HG02973 (cell line): ENCODE data around the gene ST6GALNAC3.

ENCODE experiments used
- ATAC-seq: cut with Tn5 transposase; IDR thresholded peaks from one replicate; pipeline ENCODE4 v1.9.1; 2021; ENCODE audit warnings: moderate library complexity; ENCODE audit not compliant: unreplicated experiment

Gene ST6GALNAC3

GRCh38 chr1:76140227-76140626, 65.7 kb downstream of the ST6GALNAC3 start:
- no peak for ATAC-seq

- ATAC-seq, result no peak
These were observed 67.4 kb downstream of the ST6GALNAC3 start for GRCh38 chr1:76141929-76142328.

DNA sequence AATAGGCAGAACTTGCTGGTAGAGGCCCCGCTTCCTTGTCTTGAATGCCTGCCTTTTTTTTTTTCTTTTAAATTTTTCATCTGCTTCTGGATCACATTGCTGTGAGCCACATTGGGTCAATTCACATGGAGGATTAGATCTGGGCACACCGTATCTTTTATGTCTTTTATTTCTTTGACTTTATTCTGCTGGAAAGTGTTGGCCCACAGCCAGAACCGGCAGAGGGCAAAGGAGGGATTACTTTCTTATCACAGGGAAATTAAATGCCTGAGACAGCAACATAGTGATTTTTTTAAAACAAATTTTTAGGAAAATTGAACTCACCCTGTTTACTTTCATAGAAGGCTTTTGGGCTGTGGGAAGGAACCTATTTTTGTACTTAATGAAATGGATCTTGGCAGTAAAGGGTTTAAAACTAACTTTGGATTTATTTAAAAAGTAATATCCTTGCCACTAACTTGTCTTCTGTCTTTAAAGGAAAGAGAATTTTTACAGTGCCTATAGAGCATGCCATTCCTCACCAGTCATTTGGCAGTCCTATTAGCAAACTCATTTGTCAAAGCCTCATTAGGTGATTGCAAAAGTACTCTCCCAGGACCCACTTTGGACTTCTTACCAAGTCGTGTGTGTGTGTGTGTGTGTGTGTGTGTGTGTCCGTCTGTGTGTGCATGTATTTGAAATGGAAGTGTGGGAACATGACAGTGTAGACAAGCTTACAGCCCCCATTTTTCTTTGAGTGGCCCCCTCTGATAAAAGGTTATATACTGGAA, 68.4 kb downstream of the ST6GALNAC3 start:
- ATAC-seq, result no peak

DNA sequence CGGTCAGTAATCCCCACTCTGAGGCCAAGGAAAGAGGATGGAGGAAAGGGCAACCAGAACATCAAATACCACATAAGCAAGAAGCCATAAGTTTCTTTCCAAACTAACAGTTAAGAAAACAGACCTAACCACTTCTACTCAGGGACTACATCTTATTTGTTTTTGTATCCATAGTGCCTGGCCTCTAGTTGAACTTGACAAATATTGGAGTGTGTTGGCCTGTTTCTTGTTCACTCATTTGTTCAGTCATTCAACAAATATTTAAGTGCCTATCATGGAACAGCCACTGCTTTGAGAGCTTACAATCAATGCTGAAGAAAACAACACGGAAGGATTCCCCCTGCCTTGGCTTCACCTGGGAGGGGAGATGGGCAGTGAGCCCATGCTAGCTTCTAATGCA, 69.7 kb downstream of the ST6GALNAC3 start:
- no peak for ATAC-seq

GRCh38 chr1:76145332-76145731, 70.8 kb downstream of the ST6GALNAC3 start:
- no peak for ATAC-seq

DNA sequence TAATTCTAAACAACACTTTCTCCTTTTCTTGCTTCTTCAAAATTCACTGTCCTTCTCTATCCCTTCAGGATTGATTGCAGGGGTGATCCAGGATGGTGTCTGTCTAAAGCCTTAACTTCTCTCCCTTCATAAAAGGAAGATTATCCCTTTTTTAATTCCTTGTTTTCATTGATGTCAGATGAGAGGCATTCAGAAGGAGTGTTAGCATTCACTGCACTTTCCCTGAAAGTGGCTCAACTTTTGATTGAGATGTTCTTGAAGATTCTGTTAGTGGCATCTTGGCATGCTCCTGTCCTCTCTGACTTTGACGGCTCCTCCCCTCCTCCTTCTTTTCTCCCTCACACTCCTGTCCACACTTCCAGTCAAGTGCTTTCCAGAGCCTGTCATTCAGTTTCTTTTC, 71.6 kb downstream of the ST6GALNAC3 start:
- no peak for ATAC-seq

DNA sequence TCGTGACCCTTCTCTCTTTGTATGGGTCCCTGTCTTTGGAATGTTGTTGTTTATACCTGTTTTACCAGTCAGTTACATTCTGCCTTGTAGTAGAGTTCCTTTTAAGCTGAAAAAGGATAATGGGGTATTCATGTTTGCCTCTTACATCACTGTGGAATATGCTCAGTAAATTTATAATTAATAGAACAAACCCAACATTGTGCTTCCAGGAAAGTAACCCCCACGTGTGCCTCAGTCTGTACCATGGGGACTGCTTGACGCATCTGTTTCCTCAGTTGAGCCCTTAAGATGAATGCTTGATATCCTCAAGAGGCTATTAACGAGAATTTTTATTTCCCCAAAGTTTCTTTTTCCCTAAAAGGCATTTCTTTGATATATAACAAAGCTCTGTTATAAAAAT, 73.4 kb downstream of the ST6GALNAC3 start:
- ATAC-seq, result no peak

- no peak for ATAC-seq
These were observed 73.9 kb downstream of the ST6GALNAC3 start for GRCh38 chr1:76148460-76148859.

GRCh38 chr1:76153841-76154205, 79.3 kb downstream of the ST6GALNAC3 start:
- ATAC-seq, result no peak

- peak; percentile 96 for ATAC-seq
These were observed 79.8 kb downstream of the ST6GALNAC3 start for GRCh38 chr1:76154206-76154956.

DNA sequence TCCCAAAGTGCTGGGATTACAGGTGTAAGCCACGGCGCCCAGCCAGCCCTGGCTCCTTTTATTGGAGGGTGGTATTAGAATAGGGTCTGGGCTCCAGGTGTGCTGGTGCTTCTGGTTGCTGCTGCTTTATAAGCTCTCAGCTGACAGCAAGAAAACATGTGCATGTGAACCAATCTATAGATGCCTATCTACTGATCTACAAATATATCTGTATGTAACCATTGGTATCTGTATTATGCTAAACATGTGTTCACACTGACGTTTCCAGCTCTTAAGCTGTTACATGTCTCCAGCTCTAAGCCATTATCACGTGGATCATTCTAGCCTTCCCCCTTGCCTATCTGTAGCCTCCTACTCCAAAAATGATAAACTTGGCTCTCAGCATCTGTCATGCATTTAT, 82.4 kb downstream of the ST6GALNAC3 start:
- no peak for ATAC-seq

GRCh38 chr1:76158126-76158525, 83.6 kb downstream of the ST6GALNAC3 start:
- no peak for ATAC-seq

GRCh38 chr1:76160225-76160624, 85.7 kb downstream of the ST6GALNAC3 start:
- ATAC-seq, result no peak

DNA sequence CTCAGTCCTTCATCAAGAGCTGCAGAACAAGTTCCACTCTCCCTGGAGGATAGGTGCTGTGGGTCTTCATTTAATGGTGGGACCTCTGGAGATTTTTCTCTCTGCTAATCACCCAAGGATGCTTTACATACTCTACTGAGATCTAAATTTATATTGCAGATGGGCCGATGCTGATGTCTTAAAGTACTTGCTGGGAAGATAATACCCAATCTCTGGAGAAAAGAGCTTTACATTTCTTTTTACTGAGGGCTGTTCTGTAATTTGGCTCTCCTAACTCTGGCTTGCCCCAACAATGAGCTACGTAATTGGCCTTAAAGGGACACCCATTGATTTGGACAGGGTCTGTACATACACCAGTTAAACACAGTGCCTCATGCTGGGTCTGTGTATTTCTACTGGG, 86.9 kb downstream of the ST6GALNAC3 start:
- no peak for ATAC-seq

GRCh38 chr1:76162254-76162653, 87.7 kb downstream of the ST6GALNAC3 start:
- no peak for ATAC-seq

DNA sequence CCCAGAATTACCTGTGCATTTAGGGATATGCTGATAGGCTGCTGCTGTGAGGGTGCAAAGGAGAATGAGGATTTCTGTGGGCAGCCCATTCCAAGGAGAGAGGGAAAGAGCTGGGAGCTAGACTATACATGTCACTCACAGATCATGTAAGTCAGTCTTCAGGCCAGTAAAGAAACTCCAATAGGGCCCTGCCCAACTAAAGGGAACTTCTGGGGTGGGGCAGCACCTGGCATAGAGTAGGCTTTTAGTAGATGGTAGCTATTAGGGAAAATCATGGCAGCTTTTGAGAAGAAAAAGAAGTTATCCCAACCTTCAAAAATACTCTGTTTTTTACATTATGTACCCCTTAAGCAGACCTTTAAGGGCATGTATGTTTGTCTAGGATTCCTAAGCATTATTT, 89.6 kb downstream of the ST6GALNAC3 start:
- ATAC-seq, result no peak

GRCh38 chr1:76170084-76170483, 95.5 kb downstream of the ST6GALNAC3 start:
- ATAC-seq, result no peak

DNA sequence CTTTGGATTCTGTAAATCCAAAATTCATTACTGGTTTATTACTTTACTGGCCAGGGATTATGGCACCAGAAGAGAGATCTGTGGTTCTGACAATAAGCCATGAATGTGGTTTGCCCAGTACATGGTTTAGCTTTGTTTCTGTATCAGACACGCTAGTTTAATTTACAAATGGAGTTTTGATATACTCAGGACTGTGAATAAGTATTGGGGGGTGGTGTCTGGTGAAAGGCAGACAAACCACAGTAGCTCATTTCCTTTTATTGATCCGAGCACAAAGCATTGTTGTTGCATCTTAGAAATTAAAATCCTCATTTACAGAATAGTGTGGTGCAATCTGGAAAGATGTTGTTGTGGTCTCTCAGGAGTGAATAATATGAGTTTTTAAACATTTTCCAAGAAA, 96.0 kb downstream of the ST6GALNAC3 start:
- no peak for ATAC-seq

- ATAC-seq, result no peak
These were observed 101.5 kb downstream of the ST6GALNAC3 start for GRCh38 chr1:76176000-76176399.

- ATAC-seq, result no peak
These were observed 103.1 kb downstream of the ST6GALNAC3 start for GRCh38 chr1:76177615-76178014.

DNA sequence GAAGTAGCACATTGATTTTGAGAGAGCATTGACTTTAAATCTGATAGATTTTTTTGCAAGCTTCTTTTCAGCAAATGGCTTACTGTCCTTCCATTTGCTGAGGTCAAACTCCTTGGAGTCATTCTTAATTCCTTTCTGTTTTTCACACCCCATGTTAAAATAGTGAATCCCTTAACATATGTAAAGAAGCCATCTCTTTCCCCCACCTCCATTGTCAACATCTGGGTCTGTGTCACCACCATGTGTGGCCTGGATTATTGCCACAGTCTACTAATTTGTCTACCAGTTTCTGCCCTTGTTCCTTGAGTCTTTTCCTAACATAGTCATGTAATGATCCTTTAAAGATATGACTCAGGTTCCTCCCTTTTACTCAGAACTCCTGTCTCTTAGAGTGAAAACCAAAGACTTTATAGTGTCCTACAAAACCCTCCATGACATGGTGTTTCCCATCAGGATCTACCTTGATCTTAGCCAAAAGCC, 104.7 kb downstream of the ST6GALNAC3 start:
- ATAC-seq, result no peak

GRCh38 chr1:76185207-76185606, 110.7 kb downstream of the ST6GALNAC3 start:
- no peak for ATAC-seq
